NCI-H226 (cell line): ENCODE results near the gene HNRNPH1.

Source experiments
- DNase-seq: peaks from one replicate; pipeline ENCODE4 v3.0.0-alpha.2; 2015

HNRNPH1 gene

GRCh38 chr5:179601871-179602625 lies 21.4 kb downstream of the HNRNPH1 start:
- DNase-seq = no peak

DNA sequence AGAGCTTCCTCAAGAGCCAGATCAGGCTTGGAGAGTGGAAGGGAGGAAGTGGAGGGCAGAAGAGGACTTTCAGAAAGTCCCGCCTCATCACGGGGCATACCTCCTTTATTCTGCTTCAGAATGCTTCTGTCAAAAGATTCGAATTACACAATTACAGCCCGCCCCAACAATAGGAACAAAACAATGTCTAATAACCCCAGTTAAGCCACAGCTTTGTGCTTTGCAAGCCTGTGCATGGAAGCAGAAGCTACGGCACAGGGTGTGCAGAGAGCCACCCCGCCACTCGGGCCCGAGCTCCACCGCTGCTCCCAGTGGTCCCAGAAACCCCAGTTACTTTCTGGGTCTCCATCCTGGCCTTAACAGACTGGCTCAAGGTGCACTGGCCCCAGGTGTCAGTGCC lies 23.5 kb downstream of the HNRNPH1 start:
- no peak for DNase-seq

- DNase-seq = no peak
Measured at GRCh38 chr5:179599566-179599965, 23.9 kb downstream of the HNRNPH1 start.

- DNase-seq = no peak
Measured at GRCh38 chr5:179599100-179599499, 24.4 kb downstream of the HNRNPH1 start.

- DNase-seq = no peak
Measured at GRCh38 chr5:179596421-179596820, 27.1 kb downstream of the HNRNPH1 start.

DNA sequence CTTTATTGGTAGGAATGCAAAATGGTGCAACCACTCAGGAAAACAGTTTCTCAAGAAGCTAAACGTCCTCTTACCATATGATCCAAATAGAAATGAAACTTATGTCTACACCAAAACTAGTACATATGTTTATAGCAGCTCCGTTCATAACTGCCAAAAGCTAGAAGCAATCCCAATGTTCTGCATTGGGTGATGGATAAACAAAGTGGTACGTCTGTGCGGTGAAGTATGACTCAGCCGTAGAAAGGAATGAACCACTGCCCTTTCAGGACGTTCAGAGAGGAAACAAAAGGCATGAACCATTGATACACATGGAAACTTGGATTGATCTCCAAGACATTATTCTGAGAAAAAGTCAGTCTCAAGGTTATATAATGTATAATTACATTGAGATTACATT lies 27.6 kb downstream of the HNRNPH1 start:
- DNase-seq = no peak

GRCh38 chr5:179588166-179588565 lies 35.3 kb downstream of the HNRNPH1 start:
- no peak for DNase-seq

GRCh38 chr5:179585941-179586401 lies 37.5 kb downstream of the HNRNPH1 start:
- DNase-seq = no peak

DNA sequence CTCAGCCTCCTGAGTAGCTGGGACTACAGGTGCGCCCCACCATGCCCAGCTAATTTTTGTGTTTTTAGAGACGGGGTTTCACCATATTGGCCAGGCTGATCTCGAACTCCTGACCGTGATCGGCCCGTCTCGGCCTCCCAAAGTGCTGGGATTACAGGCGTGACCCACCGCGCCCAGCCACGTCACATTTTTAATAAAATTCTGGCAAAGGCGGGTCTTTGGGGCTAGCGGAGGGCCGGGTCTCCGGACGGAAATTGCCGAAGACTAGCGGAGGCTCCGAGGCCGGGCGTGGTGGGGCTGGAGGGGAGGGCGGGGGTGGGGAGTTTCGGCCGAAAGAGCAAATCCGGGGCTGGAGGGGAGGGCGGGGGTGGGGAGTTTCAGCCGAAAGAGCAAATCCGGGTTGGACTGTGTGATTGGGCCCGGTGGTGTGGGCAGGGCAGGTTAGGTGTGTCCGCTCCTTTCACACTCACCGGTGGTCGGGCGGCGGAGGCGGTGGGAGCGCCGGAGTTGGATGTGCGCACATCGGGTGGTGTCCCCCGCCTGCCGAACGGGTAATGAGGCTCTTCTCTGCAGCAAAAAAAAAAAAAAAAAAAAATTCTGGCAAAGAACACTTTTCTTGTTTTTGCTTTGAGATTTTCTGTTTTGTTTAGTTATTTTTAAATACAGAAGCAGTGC lies 46.0 kb downstream of the HNRNPH1 start:
- DNase-seq = no peak

DNA sequence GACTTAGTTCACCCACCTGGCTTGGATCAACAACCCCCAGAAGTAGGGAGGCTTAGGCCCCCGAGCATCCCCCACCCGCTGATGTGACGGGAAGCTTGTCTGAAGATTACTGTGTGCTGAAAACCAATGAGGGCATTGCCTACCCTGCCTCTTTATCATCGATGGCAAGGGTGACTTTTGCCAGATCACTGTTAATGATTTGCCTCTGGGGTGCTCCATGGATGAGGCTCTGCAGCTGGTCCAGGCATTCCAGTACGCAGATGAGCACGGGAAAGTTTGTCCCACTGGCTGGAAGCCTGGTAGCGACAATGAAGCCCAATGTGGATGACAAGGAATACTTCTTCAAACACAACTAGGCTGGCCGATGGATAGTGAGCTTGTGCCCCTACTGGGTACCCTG lies 51.1 kb downstream of the HNRNPH1 start:
- no peak for DNase-seq

DNA sequence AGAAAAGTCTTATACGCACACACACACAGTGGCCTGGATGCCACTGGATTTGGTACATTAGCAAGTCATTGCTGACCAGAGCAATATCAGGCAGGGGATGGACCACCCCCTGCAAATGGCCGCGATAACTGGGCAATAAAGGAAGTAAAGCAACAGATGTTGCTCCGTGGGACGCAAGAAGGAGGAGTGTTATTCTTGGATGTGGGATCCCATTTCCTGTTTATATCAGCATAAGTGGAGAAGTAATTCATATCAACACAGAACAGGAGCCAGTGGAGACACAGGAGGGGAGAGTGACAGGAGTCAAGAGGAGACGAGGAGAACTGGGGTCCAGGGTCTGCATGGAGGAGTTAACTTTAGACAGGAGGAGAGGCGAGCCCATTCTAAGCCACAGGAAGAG lies 54.8 kb downstream of the HNRNPH1 start:
- no peak for DNase-seq

GRCh38 chr5:179564526-179564925 lies 58.9 kb downstream of the HNRNPH1 start:
- no peak for DNase-seq
